Memory B cell (primary cell): ENCODE data around the gene CDH9.
"Not testable (repeated sequence)": the region's sequence is repeated elsewhere in the genome, so short reads cannot be mapped to it uniquely, and the experiment has no call there.

Experiments
- ATAC-seq: fragments of 150-1000 bp; cut with Tn5 transposase; 2 replicates; pipeline ENCODE4 v1.10.0; 2021; ENCODE audit warnings: low read depth, mild to moderate bottlenecking, moderate library complexity
- DNase-seq, 2 donors: peaks; one replicate each; pipeline ENCODE4 v3.0.0; 2022; ENCODE audit warnings: low spot score in 2 of 2
- H3K27ac Mint-ChIP-seq: one replicate; pipeline ENCODE4 v1.8.0; 2022; ENCODE audit warnings: mild to moderate bottlenecking, moderate library complexity, mixed read lengths
- H3K27me3 Mint-ChIP-seq: one replicate; pipeline ENCODE4 v1.8.0; 2022; ENCODE audit warnings: mixed read lengths
- H3K36me3 Mint-ChIP-seq: one replicate; pipeline ENCODE4 v1.8.0; 2022; ENCODE audit warnings: mild to moderate bottlenecking, mixed read lengths
- H3K4me1 Mint-ChIP-seq: one replicate; pipeline ENCODE4 v1.8.0; 2022; ENCODE audit warnings: mixed read lengths
- H3K4me3 Mint-ChIP-seq: one replicate; pipeline ENCODE4 v1.8.0; 2022; ENCODE audit warnings: mild to moderate bottlenecking, moderate library complexity, mixed read lengths
- H3K9me3 Mint-ChIP-seq: one replicate; pipeline ENCODE4 v1.8.0; 2022; ENCODE audit warnings: mixed read lengths

CDH9 gene

DNA sequence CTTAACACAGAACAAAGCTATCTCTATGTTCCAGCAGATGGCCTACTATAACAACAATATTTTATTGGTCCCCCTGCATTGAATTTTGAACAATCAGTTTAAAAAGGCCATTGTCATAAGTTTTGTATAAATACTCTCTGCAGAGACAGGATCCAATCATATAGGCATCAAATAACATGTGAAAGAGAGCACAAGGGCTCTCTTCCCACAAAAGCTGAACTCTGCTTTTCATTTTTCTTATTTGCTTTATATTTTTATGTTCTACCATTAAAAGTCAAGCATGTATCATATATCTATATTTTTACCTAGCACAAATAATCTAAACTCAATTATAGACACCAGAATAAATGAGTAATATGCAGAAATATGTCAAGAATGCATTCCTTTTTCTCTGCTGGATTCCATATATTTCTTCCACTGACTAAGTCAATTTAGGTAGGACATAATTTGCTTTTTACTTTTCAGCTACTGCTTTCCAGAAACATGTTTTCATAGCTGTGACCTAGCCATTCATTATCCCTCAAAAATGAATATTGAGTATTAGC lies 143.6 kb downstream of the CDH9 start:
- Mint-ChIP-seq H3K27me3 (no peaks in the 10 kb centered on the region), H3K9me3 (no peaks in the 10 kb centered on the region), H3K36me3 (no peaks in the 10 kb centered on the region), H3K27ac (no peak overlapping the region), H3K4me1 (no peaks in the 10 kb centered on the region), H3K4me3 (no peak overlapping the region)
- DNase-seq (no peak), ATAC-seq (no peak)

DNA sequence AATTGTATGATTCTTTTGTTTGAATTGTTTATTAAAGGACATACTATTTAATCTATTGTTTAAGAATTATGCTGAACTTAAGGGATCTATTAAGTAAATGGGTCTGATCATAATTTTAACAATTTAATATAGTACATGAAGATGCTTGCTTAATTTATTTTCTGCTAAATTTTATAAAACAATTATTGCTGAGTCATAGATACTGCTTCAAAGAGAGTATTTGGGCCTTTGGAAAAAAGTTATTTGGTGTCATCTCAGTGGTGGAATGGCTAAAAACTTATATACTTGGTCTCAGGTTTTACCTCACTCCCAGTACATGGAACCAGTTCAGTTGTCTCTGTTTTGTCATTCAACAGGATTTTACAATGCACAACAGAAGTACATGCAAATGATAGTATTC lies 145.3 kb downstream of the CDH9 start:
- H3K36me3 Mint-ChIP-seq: no peaks in the 10 kb centered on the region
- H3K4me1 Mint-ChIP-seq: no peaks in the 10 kb centered on the region
- H3K27me3 Mint-ChIP-seq: no peaks in the 10 kb centered on the region
- H3K9me3 Mint-ChIP-seq: no peaks in the 10 kb centered on the region
- no peak for DNase-seq
- H3K27ac Mint-ChIP-seq: no peak overlapping the region
- no peak overlapping the region for H3K4me3 Mint-ChIP-seq
- ATAC-seq: no peak

GRCh38 chr5:26889815-26890214 lies 148.6 kb downstream of the CDH9 start:
- Mint-ChIP-seq H3K36me3 (no peaks in the 10 kb centered on the region), H3K27me3 (no peaks in the 10 kb centered on the region)

DNA sequence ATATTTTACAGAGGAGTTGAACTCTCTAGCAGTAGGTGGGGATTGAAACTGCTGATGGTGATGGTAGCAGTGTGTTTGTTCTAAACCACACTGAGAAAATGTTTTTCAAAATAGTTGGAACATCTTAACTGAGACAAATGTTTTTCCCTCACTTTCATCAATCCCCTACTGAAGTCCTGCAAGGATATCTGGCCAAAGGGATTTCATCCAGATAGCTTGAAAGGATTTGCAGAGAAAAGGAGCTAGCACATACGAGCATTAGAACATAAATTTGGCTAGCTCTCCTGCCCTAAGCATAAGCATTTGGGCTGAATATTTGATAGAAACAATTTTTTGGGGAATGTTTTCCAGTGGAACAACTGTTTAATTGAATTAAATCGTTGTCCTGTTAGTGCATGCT lies 153.9 kb downstream of the CDH9 start:
- Mint-ChIP-seq H3K4me3 (no peak overlapping the region), H3K27me3 (no peaks in the 10 kb centered on the region), H3K4me1 (no peaks in the 10 kb centered on the region), H3K9me3 (peaks cover 3% of the 10 kb centered on the region), H3K36me3 (no peaks in the 10 kb centered on the region), H3K27ac (no peak overlapping the region)
- no peak for DNase-seq
- ATAC-seq: no peak

More at GRCh38 chr5:26889815-26890214, 148.6 kb downstream of the CDH9 start:
- DNase-seq (no peak), ATAC-seq (no peak)
- Mint-ChIP-seq H3K27ac (no peak overlapping the region), H3K4me1 (no peaks in the 10 kb centered on the region), H3K4me3 (no peak overlapping the region), H3K9me3 (peaks cover 3% of the 10 kb centered on the region)

GRCh38 chr5:26883375-26883774 lies 155.0 kb downstream of the CDH9 start:
- Mint-ChIP-seq H3K27me3 (no peaks in the 10 kb centered on the region), H3K36me3 (no peaks in the 10 kb centered on the region), H3K9me3 (peaks cover 3% of the 10 kb centered on the region), H3K4me3 (no peak overlapping the region), H3K27ac (no peak overlapping the region), H3K4me1 (no peaks in the 10 kb centered on the region)
- DNase-seq (no peak), ATAC-seq (no peak)

GRCh38 chr5:26881901-26882300 lies 156.5 kb downstream of the CDH9 start:
- no peak overlapping the region for H3K4me3 Mint-ChIP-seq
- H3K27me3 Mint-ChIP-seq: no peaks in the 10 kb centered on the region
- no peaks in the 10 kb centered on the region for H3K4me1 Mint-ChIP-seq
- no peaks in the 10 kb centered on the region for H3K36me3 Mint-ChIP-seq
- ATAC-seq: no peak
- H3K9me3 Mint-ChIP-seq: peaks cover 4% of the 10 kb centered on the region
- no peak for DNase-seq
- H3K27ac Mint-ChIP-seq: no peak overlapping the region

- Mint-ChIP-seq H3K4me3 (no peak overlapping the region), H3K27ac (no peak overlapping the region), H3K27me3 (no peaks in the 10 kb centered on the region), H3K4me1 (no peaks in the 10 kb centered on the region), H3K9me3 (peaks cover 5% of the 10 kb centered on the region), H3K36me3 (no peaks in the 10 kb centered on the region)
- ATAC-seq (no peak), DNase-seq (no peak)
Observed at GRCh38 chr5:26877154-26877553, 161.2 kb downstream of the CDH9 start.

DNA sequence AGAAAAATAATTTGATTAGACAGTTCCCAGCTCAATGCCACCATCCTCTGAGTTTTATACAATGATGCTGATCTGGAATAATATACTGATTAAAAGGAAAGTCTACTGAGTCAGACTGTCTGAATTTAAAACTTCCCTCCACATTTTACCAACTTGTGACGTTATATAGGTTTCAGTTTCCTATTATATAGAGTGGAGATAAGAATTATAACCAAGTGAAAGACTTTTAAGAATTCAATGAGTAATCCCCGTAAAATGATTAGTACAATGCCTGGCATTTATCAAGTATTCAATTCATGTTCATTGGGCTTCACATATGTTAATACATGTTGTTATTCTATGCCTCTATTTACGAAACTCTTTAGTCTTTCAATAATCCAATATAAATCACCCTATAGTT lies 166.0 kb downstream of the CDH9 start:
- Mint-ChIP-seq H3K27ac (no peak overlapping the region), H3K9me3 (peaks cover 4% of the 10 kb centered on the region), H3K36me3 (no peaks in the 10 kb centered on the region), H3K27me3 (no peaks in the 10 kb centered on the region), H3K4me3 (no peak overlapping the region), H3K4me1 (no peaks in the 10 kb centered on the region)
- ATAC-seq: no peak
- DNase-seq: no peak

- Mint-ChIP-seq H3K36me3 (no peaks in the 10 kb centered on the region), H3K9me3 (peaks cover 8% of the 10 kb centered on the region), H3K4me1 (no peaks in the 10 kb centered on the region), H3K27ac (no peak overlapping the region), H3K4me3 (no peak overlapping the region), H3K27me3 (no peaks in the 10 kb centered on the region)
- no peak for DNase-seq
- no peak for ATAC-seq
Observed at GRCh38 chr5:26869781-26870180, 168.6 kb downstream of the CDH9 start.

- H3K27me3 Mint-ChIP-seq: no peaks in the 10 kb centered on the region
- peaks cover 8% of the 10 kb centered on the region for H3K9me3 Mint-ChIP-seq
- H3K27ac Mint-ChIP-seq: no peak overlapping the region
- ATAC-seq (no peak), DNase-seq (no peak)
- no peak overlapping the region for H3K4me3 Mint-ChIP-seq
- H3K36me3 Mint-ChIP-seq: no peaks in the 10 kb centered on the region
- H3K4me1 Mint-ChIP-seq: no peaks in the 10 kb centered on the region
Observed at GRCh38 chr5:26868504-26868903, 169.9 kb downstream of the CDH9 start.

DNA sequence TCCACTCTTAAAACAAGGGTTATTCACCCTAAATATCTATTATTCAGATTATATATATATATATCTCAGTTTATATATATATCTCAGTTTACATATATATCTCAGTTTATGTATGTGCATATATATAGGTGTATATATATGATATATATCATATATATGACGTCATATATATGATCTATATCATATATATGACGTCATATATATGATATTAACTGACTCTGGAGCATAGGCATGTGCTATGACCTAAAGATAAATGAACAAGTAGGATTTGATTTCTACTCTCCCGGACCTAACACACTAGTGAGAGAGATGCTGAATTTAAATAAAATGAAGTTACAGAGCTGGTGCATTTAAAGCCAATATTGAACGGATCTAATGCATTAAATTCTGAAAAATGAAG lies 174.3 kb downstream of the CDH9 start:
- Mint-ChIP-seq H3K27me3 (no peaks in the 10 kb centered on the region), H3K36me3 (no peaks in the 10 kb centered on the region), H3K4me3 (no peak overlapping the region), H3K4me1 (no peaks in the 10 kb centered on the region), H3K27ac (no peak overlapping the region), H3K9me3 (peaks cover 9% of the 10 kb centered on the region)
- no peak for ATAC-seq
- no peak for DNase-seq

DNA sequence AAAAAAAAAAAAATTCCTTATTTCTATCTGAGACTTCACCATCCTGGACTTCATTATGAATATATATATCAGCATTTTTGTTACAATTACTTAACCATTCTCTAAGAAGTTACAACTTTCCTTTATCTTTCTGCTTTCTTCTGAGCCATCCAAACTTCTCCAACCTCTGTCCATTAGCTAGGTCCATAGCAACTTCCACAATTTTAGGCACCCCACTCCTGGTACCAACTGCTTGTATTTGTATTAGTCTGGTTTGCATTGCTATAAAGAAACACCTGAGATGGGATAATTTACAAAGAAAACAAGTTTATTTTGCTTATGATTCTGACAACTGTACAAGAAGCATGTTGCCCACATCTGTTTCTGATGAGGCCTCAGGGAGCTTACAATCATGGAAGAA lies 182.1 kb downstream of the CDH9 start:
- Mint-ChIP-seq H3K36me3 (no peaks in the 10 kb centered on the region), H3K27ac (no peak overlapping the region), H3K4me1 (no peaks in the 10 kb centered on the region), H3K27me3 (no peaks in the 10 kb centered on the region), H3K4me3 (no peak overlapping the region), H3K9me3 (peaks cover 19% of the 10 kb centered on the region)
- ATAC-seq (no peak), DNase-seq (no peak)

DNA sequence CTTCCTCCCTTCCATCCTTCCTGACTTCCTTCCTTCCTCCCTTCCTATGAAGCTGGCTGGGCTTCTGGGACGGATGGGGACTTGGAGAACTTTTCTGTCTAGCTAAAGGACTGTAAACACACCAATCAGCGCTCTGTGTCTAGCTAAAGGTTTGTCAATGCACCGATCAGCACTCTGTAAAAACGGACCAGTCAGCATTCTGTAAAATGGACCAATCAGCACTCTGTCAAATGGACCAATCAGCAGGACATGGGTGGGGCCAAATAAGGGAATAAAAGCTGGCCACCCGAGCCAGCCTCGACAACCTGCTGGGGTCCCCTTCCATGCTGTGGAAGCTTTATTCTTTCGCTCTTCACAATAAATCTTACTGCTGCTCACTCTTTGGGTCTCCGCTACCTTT lies 185.9 kb downstream of the CDH9 start:
- H3K4me1 Mint-ChIP-seq, H3K27ac Mint-ChIP-seq, H3K27me3 Mint-ChIP-seq, ATAC-seq, DNase-seq, H3K4me3 Mint-ChIP-seq, H3K36me3 Mint-ChIP-seq: not testable (repeated sequence)
- H3K9me3 Mint-ChIP-seq: peaks cover 12% of the 10 kb centered on the region

GRCh38 chr5:26847041-26847736 lies 191.2 kb downstream of the CDH9 start:
- DNase-seq (no peak), ATAC-seq (no peak)
- Mint-ChIP-seq H3K4me3 (no peak overlapping the region), H3K27me3 (no peaks in the 10 kb centered on the region), H3K4me1 (no peaks in the 10 kb centered on the region), H3K27ac (no peak overlapping the region), H3K9me3 (no peaks in the 10 kb centered on the region), H3K36me3 (no peaks in the 10 kb centered on the region)

- ATAC-seq (no peak), DNase-seq (no peak)
- H3K36me3 Mint-ChIP-seq: no peaks in the 10 kb centered on the region
- peaks cover 3% of the 10 kb centered on the region for H3K9me3 Mint-ChIP-seq
- H3K27ac Mint-ChIP-seq: no peak overlapping the region
- no peak overlapping the region for H3K4me3 Mint-ChIP-seq
- H3K4me1 Mint-ChIP-seq: no peaks in the 10 kb centered on the region
- no peaks in the 10 kb centered on the region for H3K27me3 Mint-ChIP-seq
Observed at GRCh38 chr5:26843677-26844076, 194.7 kb downstream of the CDH9 start.
